Measurements from ENCODE around the gene HOXB13. TPM values are rescaled to one million over a fixed set of nuclear protein-coding genes. Genes with fewer than 3 reads are reported as not detected.

HOXB13 gene
- total RNA-seq, 1 donor from 2014 or later, result not detected

DNA sequence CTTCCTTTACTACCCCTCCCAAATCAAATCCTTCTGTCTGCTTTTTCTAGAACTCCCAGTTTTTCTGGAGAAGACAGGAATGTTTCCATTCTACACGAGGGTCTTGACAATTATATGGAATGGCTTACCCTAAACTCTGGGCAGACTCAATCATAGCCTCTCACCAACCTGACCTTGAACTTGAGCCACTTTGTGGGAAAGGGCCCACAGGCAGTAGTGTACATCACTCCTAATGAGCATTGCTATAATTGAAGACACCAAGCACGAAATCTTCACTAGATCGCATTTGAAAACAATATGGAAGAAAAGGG is 1.6 kb upstream of the HOXB13 start:
- no peak for DNase-seq (ENCODE audit: low read depth)
- Histone ChIP-seq H3K36me3 (ENCODE audit: control insufficient read depth, insufficient read depth, low read length) (no peaks in the 10 kb centered on the region), H3K4me3 (ENCODE audit: low read depth, low read length) (no peak overlapping the region), H3K27me3 (ENCODE audit: control insufficient read depth, insufficient read depth, low read length) (peaks cover 94% of the 10 kb centered on the region)
- TF ChIP-seq, protein P1, sequence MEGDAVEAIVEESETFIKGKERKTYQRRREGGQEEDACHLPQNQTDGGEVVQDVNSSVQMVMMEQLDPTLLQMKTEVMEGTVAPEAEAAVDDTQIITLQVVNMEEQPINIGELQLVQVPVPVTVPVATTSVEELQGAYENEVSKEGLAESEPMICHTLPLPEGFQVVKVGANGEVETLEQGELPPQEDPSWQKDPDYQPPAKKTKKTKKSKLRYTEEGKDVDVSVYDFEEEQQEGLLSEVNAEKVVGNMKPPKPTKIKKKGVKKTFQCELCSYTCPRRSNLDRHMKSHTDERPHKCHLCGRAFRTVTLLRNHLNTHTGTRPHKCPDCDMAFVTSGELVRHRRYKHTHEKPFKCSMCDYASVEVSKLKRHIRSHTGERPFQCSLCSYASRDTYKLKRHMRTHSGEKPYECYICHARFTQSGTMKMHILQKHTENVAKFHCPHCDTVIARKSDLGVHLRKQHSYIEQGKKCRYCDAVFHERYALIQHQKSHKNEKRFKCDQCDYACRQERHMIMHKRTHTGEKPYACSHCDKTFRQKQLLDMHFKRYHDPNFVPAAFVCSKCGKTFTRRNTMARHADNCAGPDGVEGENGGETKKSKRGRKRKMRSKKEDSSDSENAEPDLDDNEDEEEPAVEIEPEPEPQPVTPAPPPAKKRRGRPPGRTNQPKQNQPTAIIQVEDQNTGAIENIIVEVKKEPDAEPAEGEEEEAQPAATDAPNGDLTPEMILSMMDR (IDR thresholded peaks at IDR 0.05; ENCODE audit: insufficient read depth, low read length, poor library complexity, severe bottlenecking), result no peak

DNA sequence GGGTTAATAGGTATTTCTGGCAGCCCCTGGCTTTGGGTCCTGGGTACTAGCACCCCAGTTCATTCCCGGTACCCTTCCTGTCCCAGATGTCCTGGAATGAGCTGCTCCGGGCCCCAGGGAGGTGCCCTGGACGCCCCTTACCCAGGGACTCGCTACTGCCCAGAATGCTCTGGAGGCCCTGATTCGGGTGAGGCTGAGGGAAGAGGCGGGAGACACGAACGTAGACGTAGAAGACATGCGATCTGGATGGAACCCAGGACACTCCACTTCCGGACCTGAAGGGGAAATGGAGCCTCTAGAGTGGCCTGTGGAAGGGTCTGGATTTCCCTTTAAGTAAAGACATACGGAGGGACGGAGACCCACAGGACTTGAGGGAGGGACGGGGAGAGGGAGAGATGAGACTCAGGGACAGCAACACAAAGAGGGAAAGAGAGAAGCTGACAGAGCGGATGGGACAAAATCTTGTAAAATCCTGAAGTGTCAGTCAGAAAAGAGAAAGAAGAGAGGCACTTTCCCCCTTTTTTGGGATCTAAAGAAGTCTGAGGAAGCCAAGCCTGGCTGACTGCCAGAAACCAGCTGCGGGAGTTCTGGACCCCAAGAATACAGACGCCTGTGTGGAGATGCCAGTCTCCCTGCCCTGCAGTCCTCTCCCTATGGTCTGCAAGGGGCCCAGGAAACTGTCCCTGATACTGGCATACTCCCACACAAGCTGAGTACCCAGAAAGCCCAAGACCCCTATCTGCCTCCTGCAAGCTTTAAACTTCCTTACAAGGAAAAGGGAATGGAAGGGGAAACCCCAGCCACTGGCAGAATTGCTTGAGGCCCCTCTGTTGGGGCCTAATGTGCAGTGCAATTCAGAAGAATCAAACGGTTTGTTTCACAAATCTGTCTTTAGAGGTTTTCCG is 1.0 kb upstream of the HOXB13 start:
- no peak for DNase-seq (ENCODE audit: low read depth)
- TF ChIP-seq, protein P1 (IDR thresholded peaks at IDR 0.05; ENCODE audit: insufficient read depth, low read length, poor library complexity, severe bottlenecking), result no peak
- H3K4me3 ChIP-seq (ENCODE audit: low read depth, low read length), result no peak overlapping the region
- H3K27me3 ChIP-seq (ENCODE audit: control insufficient read depth, insufficient read depth, low read length), result peaks cover 94% of the 10 kb centered on the region
- no peaks in the 10 kb centered on the region for H3K36me3 ChIP-seq (ENCODE audit: control insufficient read depth, insufficient read depth, low read length)

DNA sequence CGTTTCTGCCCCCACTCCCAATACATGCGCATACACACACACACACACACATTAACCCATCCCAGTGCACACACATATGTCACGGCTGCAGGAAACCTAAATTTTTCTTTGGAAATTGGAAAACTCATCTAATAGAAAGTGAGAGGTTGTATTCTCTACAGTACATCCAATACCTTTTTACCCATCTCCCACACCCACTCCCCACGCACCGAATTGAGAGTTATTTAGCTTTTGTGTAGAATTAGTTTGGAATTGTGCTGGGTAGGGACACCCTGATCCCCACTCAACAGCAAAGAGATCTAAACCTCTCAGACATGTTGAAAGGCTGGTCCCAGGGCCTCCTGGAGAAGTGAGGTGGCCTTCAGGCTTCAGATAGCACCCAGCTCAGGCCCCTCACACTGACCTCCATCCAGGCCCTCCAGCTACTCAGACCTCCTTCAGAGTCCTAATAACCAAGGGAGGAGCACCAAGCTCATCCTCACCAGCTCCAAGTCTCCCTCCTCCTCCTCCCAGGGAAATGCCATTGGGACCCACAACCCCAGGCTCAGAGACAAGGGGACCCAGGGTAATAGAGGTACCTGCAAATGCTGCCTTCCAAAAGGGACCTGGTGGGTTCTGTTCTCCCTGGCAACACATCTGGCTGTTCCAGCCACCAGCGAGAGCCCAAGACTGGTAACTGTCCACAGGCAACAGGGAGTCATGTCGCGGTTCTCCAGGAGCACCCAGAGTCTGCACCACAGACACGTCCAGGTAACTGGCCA is 955 bp downstream of the HOXB13 start:
- no peak for DNase-seq (ENCODE audit: low read depth)
- Histone ChIP-seq H3K36me3 (ENCODE audit: control insufficient read depth, insufficient read depth, low read length) (no peaks in the 10 kb centered on the region), H3K4me3 (ENCODE audit: low read depth, low read length) (no peak overlapping the region), H3K27me3 (ENCODE audit: control insufficient read depth, insufficient read depth, low read length) (peaks cover 93% of the 10 kb centered on the region)
- TF ChIP-seq, protein P1 (IDR thresholded peaks at IDR 0.05; ENCODE audit: insufficient read depth, low read length, poor library complexity, severe bottlenecking), result no peak

DNA sequence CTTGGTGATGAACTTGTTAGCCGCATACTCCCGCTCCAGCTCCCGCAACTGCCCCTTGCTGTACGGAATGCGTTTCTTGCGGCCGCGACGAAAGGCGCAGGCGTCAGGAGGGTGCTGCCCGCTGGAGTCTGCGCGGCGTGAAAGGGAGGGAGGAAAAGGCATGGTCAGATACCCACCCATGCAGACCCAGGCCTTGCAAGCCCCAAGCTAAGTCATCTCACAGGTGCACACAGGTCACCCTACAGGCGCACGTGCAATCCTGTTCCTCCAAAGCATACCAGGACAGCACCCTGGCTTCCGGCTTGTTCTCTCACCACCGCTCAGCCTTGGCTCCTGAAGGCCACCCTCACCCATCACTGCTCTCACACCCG is 1.6 kb downstream of the HOXB13 start:
- TF ChIP-seq, protein P1 (IDR thresholded peaks at IDR 0.05; ENCODE audit: insufficient read depth, low read length, poor library complexity, severe bottlenecking), result no peak
- no peak overlapping the region for H3K4me3 ChIP-seq (ENCODE audit: low read depth, low read length)
- H3K27me3 ChIP-seq (ENCODE audit: control insufficient read depth, insufficient read depth, low read length), result peaks cover 93% of the 10 kb centered on the region
- no peak for DNase-seq (ENCODE audit: low read depth)
- no peaks in the 10 kb centered on the region for H3K36me3 ChIP-seq (ENCODE audit: control insufficient read depth, insufficient read depth, low read length)

DNA sequence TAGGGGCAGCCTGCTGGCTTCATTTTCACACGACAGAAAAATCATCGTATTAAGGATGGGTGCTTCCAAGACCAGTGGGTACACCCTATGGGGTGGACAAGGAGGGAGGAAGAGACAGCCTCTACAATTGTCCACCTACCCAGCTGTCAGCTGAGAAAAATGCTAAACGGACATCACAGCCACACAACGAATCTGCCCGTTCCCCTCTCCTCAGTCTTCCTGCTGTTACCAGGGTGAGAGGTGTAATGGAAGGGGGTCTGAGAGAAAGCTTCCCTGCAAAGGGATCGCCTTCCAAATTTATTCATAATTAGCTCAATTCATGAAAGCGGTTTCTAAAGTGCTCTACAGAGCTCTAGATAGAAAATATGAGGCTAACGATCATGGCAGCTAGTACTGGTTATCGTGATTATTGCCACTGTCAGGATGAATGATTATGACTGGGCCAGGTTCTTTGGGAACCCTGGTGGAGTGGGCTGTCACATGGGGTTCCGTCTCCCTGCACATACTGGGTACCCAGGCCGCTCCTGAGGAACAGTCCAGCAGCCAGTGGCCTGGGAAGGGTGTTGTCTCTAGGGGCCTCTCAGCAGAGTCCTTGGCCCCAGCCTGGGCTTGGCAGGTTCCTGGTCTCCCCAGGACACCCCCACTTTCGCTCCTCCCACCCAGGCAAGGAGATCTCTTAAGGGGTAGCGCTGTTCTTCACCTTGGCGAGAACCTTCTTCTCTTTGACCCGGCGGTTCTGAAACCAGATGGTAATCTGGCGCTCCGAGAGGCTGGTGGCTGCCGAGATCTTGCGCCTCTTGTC is 2.2 kb downstream of the HOXB13 start:
- TF ChIP-seq, protein P1 (IDR thresholded peaks at IDR 0.05; ENCODE audit: insufficient read depth, low read length, poor library complexity, severe bottlenecking), result no peak
- no peak for DNase-seq (ENCODE audit: low read depth)
- no peak overlapping the region for H3K4me3 ChIP-seq (ENCODE audit: low read depth, low read length)
- H3K36me3 ChIP-seq (ENCODE audit: control insufficient read depth, insufficient read depth, low read length), result no peaks in the 10 kb centered on the region
- peaks cover 94% of the 10 kb centered on the region for H3K27me3 ChIP-seq (ENCODE audit: control insufficient read depth, insufficient read depth, low read length)

Data from kidney epithelial cell (primary cell).